Stimulated activated CD4-positive, alpha-beta T cell treated with anti-CD3 and anti-CD28 coated beads, Interleukin-4, amount 100 ng/mL, for 1 hour (primary cell): ENCODE data around the gene ABCA7.
"Not testable (repeated sequence)": the region's sequence is repeated elsewhere in the genome, so short reads cannot be mapped to it uniquely, and the experiment has no call there.

Experiments used
- DNase-seq: peaks from one replicate; pipeline ENCODE4 v3.0.0-alpha.2; 2020

ABCA7 gene

DNA sequence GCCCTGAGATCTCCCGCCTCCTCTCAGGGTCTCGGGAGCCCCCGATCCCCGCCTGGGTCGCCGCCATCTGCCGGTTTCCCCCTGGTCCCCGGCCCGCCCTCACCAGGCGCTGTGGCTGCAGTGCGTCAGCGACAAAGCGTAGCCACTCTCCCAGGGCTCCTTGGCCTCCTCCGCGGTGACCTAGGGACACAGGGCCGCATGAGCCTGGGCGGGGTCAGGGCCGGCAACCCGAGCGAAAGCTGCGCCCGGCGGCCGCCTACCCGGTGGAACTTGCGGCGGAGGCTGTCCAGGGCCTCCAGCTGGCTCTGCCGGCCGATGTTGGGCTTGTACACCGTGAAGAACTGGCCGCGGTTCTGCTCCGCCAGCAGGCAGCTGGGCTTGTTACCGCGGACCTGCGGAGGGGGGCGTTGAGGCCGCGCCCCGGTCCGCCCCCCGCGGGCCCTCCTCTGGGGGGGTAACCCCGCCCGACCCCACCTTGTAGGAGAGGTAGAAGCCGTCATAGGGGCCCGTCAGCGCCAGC is 69.2 kb downstream of the ABCA7 start:
- no peak for DNase-seq

DNA sequence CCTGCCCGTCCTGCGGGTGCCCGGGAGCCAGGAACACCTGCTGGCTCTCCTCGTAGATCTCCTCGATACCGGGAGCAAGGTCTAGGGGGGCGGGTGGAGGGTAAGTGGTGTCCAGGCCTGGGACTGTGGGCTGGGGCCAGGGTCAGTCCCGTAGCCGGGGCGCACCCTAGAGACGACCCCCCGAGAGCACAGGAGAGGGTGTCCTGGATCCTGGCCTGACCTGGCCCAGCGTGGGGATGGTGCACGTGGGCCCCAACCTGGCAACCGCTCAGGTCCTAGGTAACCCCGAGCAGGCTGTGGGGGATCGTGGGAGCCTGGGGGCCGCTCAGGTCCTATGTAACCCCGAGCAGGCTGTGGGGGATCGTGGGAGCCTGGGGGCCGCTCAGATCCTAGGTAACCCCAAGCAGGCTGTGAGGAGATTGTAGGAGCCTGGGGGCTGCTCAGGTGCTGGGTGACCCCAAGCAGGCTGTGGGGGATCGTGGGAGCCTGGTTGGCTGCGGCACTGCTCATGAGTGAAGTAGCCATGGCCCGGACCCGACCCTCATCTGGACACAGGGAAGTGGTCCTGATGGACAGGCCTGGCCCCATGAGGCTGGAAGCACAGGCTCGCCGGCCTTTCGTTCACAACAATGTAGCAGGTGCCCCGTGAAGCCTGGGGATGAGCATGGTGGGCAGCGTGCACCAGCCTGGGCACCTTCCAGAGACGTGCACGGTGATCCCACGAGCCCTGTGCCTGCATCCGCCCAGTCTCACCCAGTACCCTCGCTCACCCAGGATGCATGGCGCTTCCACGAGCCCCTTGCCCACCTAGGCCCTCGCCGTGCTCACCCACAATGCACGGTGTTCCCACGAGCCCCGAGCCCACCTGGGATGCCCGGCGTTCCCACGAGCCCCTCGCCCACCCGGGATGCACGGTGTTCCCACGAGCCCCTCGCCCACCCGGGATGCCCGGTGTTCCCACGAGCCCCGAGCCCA is 70.1 kb downstream of the ABCA7 start:
- no peak for DNase-seq

DNA sequence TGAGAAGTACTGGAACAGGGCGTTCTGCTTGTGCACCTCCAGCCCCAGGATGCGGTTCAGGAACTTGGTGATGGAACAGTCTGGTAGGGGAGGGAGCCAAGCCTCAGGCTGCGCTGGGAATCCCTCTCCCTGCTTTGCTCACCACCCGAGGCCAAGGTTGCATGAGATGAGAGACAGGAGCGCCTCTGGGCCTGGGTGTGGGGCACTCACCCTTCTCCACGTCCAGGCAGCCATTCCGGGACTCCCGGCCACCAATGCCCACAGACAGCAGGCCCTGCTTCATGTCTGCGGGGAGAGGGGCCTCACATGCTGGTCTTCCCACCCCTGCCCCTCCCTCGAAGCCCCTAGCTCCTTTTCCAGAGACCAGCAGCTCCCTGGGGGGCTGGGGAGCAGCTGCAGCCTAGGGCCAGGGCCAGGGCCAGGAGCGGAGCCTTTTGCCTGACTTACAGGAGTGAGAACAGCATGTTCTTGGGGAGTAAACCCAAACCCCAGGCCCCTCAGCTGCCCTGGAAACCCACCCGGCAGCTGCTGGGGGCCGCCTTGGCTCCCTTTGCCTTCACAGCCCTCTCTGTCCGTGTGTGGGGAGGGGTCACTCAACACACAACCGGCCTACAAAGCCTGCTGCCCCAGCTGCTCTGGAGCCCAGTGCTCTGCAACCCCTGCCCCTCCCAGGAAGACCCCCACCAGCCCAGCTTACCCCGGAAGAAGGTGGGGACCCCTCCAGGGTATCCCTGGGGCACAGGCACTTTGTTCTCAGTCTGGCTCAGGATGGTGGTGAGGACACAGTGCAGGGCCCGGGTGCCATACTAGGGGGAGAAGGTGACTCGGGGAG is 71.1 kb downstream of the ABCA7 start:
- DNase-seq = no peak

DNA sequence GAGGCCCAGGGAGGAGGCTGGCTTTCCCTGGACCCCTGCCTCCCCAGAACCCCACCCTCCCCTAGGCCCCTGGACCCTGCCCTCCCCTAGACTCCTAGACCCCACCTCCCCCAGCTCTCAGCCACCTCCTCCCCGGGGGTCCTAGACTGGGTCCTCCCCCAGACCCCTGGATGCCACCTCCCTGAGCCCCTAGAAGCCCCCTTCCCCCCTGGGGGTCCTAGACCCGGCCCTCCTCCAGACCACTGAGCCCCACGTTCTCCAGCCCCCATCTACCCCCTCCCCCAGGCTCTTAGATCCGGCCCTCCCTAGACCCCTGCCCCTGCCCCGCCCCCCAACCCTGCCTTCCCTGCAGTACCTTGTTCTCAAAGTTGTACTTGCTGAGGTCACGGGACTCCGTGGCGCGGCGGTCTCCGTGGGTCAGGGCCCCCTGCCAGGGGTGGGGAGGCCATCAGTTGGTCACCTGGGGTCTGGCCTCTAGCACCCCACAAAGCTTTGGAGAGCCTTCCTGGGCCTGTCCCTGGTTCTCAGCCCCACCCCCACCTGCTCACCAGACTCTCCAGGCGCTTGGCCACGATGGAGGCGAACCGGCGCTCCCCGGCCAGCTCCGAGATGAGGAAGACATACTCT is 71.8 kb downstream of the ABCA7 start:
- DNase-seq = no peak

DNA sequence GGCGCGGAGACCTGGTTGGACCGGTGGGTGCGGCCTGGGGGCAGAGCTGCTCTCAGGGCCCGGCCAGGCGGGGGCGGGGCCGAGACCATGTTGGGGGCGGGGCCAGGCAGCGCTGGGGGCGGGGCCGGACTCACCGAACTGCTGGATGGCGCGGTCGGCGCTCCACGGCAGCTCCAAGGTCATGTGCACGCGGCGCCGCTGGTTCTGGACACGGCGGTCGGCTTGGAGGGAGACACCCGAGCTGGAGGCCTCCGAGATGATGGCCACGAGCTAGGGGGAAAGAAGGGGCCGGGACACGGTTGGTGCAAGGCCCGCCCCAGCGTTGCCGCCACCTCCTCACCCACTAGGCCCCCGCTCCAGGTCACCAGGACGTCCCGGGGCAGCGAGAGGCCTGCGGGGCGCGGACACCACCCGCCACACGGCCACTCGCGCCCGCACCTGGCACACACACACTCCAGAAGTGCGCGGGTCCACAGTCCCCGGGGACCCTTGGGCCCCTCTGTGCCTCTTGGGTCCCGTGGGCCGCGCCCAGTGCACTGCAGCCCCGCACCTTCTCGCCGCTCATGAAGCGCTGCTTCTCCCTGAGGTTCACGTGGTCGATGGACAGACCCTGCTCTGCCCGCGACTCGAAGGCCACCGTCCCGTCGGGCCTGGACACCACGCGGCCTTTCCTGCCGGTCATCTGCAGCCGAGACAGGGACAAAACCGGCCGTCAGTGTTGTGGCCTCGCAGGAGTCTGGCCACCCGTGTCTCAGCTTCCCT is 72.5 kb downstream of the ABCA7 start:
- no peak for DNase-seq

DNA sequence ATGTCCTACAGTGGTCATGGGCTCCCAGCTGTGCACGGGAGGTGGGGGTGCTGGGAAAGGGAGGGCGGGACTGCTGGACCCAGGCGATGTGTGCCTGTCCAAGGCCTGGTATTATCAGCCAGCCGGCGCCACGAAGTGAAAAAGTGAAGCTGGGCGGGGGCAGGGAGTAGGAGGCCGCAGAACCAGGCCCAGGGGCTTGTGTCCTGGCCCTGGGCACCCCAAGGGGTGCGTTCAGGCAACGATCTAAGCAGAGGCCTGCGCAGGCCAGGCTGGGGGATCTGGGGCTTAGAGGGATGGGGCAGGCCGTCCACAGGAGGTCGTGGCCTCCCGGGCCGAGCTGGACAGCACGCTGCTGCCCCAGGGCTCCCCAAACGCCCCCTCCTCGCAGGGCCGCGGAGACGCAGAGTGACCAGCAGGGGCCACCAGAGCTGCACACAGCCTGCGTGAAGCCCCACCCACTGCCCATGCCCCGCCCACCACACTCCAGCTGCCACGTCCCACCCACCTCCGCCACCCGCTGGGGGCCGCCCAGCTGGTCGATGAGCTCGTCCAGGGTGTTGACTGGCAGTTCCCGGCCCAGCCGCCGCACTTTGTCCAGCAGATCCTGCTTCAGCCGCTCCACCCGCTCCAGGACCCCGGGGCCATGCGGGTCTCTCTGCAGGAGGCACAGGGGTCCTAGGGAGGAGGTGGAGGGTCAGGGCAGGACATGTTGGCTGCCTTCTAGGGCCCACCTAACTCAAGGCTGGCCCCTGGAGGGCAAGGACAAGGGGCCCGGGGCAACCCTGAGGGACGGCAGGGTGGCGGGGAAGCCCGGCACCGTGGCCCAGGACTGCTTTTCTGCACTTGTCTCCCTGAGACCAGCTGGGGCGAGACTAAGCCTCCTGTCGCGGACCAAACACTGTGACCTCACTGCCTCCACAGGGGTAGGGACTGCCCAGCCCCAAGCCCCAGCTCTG is 73.4 kb downstream of the ABCA7 start:
- DNase-seq = peak; percentile 87

DNA sequence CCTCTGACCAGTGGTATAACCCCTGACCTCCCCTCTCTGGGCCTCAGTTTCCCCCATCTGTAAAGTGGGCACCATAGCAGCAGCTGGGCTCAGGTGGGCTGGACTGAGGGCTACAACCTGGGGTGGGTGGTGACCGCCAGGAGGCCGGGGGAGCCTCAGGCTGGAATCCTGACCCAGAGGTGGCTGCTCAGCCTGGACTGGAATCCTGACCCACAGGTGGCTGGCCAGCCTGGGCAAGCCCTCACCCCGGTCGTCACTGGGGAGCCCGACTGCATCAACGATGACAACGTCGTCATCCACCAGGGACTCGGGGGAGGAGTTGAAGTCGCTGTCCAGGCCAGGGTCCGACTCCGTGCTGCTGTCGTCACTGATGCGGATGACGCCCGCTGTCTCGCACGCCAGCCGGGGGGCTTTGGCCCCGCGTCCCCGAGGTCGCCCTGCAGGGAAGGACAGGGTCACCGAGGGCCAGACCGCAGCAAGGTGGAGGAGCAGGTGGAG is 74.1 kb downstream of the ABCA7 start:
- no peak for DNase-seq

DNA sequence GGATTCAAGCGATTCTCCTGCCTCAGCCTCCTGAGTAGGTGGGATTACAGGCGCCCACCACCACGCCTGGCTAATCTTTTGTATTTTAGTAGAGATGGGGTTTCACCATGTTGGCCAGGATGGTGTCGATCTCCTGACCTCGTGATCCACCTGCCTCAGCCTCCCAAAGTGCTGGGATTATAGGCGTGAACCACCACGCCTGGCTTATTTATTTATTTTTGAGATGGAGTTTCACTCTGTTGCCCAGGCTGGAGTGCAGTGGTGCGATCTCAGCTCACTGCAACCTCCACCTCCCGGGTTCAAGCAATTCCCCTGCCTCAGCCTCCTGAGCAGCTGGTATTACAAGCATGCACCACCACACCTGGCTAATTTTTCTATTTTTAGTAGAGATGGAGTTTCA is 74.8 kb downstream of the ABCA7 start:
- DNase-seq = not testable (repeated sequence)
